Measurements from ENCODE around the gene KCTD5.

Gene KCTD5

DNA sequence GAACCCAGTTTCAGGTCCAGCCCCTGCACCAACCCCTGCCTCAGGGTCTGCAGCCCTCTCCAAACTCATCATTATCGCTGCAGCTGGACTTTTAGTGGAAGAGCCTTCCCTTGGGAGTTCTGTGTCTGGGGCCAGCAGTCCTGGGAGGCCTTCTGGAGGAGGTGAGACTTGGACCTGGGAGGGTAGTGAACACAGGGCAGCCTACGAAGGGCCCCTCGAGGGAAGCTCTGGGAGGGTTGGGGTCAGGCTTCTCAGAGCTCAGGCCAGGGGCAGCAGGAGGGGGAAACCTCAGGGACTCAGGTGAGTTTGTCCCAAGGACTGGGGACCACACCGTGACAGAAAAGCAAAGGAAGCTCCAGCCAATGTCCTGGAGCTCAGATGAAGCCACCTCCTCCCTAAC is 58.8 kb downstream of the KCTD5 start:
- no peak for DNase-seq
- Histone ChIP-seq H3K27me3 (peaks cover 0 to 60% of the 10 kb centered on the region in 2 donors), H3K9me3 (no peaks in the 10 kb centered on the region), H3K27ac (no peak overlapping the region), H3K36me3 (no peaks in the 10 kb centered on the region), H3K4me3 (no peak overlapping the region), H3K4me1 (no peaks in the 10 kb centered on the region)
- TF ChIP-seq, protein P1, sequence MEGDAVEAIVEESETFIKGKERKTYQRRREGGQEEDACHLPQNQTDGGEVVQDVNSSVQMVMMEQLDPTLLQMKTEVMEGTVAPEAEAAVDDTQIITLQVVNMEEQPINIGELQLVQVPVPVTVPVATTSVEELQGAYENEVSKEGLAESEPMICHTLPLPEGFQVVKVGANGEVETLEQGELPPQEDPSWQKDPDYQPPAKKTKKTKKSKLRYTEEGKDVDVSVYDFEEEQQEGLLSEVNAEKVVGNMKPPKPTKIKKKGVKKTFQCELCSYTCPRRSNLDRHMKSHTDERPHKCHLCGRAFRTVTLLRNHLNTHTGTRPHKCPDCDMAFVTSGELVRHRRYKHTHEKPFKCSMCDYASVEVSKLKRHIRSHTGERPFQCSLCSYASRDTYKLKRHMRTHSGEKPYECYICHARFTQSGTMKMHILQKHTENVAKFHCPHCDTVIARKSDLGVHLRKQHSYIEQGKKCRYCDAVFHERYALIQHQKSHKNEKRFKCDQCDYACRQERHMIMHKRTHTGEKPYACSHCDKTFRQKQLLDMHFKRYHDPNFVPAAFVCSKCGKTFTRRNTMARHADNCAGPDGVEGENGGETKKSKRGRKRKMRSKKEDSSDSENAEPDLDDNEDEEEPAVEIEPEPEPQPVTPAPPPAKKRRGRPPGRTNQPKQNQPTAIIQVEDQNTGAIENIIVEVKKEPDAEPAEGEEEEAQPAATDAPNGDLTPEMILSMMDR (IDR thresholded peaks at IDR 0.05): no peak
- intact Hi-C loops (cut with DNase I; ENCODE audit: low total_unique reads): no loop called here

DNA sequence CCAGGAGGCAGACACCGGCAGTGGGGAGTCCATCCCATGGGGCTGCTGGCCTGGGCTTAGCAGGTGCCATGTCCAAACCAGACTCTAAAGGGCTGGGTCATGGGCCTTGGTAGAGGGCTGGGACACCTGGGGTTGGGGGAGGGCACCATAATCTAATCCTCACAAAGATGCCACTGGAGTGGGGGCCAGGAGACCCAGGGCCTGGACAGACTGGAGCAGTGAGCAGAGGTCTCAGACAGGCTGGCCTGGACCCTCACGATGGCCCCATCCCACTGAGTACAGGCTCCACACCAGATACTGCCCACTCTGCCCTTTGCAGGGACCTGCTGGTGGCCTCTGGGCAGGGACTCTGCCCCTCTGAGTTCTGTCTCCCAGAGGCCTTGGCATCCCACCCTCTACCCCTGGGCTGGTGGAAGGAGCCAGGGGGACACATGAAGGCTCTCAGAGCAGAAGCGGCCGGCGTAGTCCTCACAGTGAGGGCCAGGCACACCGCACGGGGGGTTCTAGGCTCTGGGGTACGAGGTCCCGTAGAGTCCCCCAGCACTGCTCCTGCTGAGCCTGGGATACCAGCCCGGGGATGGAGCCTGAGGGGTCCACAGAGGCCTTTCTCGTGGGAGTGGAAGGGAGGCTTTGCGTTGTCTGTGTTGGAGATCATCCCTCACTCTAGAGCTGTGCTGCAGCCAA is 60.1 kb downstream of the KCTD5 start:
- Histone ChIP-seq H3K36me3 (no peaks in the 10 kb centered on the region), H3K4me3 (no peak overlapping the region), H3K27me3 (peaks cover 0 to 47% of the 10 kb centered on the region in 2 donors), H3K27ac (no peak overlapping the region), H3K9me3 (no peaks in the 10 kb centered on the region), H3K4me1 (no peaks in the 10 kb centered on the region)
- DNase-seq: no peak
- TF ChIP-seq, protein P1 (IDR thresholded peaks at IDR 0.05): no peak
- intact Hi-C loops (cut with DNase I; ENCODE audit: low total_unique reads): no loop called here

DNA sequence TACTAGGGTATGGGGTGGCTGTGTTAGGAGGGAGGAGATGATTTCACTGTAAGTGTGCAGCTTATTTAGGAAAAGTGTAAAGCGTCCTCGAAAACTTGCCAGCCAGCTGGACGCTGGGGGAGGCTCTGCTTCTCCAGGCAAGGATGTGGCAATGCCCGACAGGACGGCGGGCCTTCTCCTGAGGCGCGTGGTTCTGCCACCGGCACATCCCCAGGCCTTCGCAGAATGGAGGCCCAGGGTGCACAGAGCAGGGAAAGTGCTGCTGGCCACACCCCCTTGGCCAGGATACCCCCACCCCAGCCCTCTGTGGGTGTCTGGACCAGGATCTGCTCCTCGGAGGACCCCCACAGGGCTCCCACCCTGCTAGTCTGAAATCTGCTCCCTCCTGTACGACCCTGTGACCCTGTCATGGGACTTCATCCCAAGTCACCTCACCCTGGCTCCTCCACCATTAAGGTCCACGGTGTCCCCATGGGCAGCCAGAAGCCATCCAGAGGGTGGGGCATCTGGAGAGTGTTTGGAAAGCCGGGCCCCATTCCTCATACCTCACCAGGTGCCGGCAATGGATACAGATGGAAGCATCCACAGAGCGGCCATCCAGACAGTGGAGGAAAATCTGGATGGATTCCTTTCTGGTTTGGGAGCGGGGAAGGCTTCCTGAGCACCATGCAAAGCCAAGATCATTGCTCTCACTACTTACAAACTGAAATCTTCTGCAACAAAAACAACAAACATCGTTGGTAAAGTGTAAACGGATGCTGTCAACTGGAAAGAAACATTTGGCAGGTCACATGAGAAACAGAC is 60.9 kb downstream of the KCTD5 start:
- Histone ChIP-seq H3K4me1 (no peaks in the 10 kb centered on the region), H3K27me3 (peaks cover 0 to 40% of the 10 kb centered on the region in 2 donors), H3K4me3 (no peak overlapping the region), H3K9me3 (no peaks in the 10 kb centered on the region), H3K36me3 (no peaks in the 10 kb centered on the region), H3K27ac (no peak overlapping the region)
- TF ChIP-seq, protein P1 (IDR thresholded peaks at IDR 0.05): no peak
- intact Hi-C loops (cut with DNase I; ENCODE audit: low total_unique reads): no loop called here
- DNase-seq: no peak

DNA sequence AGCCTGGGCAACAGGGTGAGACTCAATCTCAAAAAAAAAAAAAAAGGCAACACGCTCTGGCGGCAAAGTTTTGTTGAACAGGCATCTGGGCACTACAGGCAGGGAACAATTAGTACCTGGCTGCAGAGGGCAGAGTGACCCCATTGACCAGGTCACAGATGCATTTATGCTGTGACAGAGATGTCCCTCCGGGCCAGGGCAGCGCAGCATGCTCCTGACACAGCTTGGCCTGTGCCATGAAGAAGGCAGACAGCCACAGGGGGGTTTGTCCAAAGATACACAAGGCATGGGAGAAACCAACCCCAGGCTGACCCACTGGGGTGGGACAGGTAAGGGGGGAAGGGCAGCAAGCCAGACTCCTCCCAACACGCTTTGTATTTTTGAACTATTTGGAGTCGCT is 62.4 kb downstream of the KCTD5 start:
- DNase-seq: no peak
- Histone ChIP-seq H3K36me3 (no peaks in the 10 kb centered on the region), H3K4me3 (no peak overlapping the region), H3K27ac (no peak overlapping the region), H3K9me3 (no peaks in the 10 kb centered on the region), H3K27me3 (peaks cover 0 to 25% of the 10 kb centered on the region in 2 donors), H3K4me1 (no peaks in the 10 kb centered on the region)
- TF ChIP-seq, protein P1 (IDR thresholded peaks at IDR 0.05): no peak
- intact Hi-C loops (cut with DNase I; ENCODE audit: low total_unique reads): no loop called here

DNA sequence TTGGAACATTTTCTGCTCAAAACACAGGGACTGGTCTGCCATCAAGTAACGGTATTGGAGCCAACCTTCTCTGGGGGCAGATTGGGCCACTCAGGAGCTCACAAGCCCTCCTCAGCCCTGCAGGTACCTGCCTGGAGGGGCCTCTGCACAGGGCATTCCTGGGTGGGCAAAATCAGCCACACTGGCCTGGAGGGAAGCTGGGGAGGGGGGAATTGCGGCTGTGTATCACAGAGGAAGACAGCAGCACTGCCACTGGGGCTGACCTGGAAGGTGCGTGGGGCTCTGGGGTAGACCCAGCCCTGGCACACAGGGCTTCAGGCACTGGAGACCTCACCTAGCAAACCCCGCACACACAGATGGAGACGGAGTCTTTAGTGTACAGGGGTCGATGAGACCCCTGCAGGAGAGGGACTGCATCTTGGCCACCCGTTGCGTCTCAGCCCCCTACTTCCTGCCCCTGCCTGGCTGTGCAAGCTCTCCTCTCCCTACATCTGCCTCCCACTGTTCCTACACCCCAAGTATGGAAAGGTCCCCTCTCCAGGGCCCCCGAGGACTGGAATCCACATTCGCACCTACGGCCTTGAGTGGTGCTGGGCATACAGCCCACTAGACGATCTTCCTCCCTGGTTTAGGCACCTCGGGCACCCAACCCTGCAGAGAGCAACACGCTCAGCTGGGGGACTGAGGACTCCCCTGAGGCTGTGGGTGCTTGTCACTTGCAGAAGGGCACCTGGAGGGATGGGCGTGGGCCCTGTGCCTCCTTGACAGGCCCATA is 63.0 kb downstream of the KCTD5 start:
- TF ChIP-seq, protein P1 (IDR thresholded peaks at IDR 0.05): no peak
- intact Hi-C loops (cut with DNase I; ENCODE audit: low total_unique reads): no loop called here
- no peak overlapping the region for H3K4me3 ChIP-seq
- H3K36me3 ChIP-seq: no peaks in the 10 kb centered on the region
- no peaks in the 10 kb centered on the region for H3K4me1 ChIP-seq
- no peaks in the 10 kb centered on the region for H3K9me3 ChIP-seq
- H3K27me3 ChIP-seq: peaks cover 0 to 19% of the 10 kb centered on the region in 2 donors
- no peak overlapping the region for H3K27ac ChIP-seq
- no peak for DNase-seq
